ENCODE measurements around the gene VPS8.

VPS8 gene

DNA sequence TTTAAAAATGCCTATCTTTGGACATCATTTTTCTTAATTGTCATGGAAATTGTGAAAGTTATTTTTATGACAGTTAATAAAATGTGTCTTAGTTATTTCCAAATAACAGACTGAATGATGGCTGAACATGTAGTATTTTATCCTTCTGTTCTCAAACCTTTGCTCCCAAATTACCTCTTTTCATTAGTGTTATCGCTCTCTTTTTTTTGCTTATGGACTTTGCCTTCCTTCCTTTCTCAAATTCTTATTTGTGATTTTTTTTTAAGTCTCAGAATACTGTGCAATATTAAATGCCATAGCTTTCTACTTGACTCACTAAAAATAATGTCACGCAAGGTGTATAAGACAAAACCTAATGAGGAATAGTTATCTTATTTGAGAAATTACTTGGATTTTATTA is 107.7 kb downstream of the VPS8 start:
- no peak for TF ChIP-seq CTCF (IDR thresholded peaks at IDR 0.05; ENCODE audit: low read depth, low read length)
- DNase-seq (ENCODE audit: extremely low read depth, low read depth), result no peak

DNA sequence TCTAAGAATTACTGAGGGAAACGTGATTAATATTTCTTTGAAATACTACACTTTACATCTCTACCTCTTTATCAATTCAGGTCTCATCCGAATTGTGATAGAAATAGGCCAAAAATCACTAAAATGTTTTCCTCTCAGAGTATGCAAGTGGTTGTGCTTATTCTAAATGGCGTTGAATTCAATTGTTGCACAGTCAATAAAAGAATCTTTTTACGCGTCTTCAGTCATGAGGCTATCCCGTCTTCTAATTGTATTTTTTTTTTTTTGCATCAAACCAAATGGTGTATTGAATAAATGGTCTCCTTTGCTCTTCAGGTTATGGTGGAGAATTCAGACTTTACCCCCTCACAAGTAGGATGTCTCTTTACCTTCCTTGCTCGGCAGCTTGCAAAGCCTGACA is 112.6 kb downstream of the VPS8 start:
- TF ChIP-seq CTCF (IDR thresholded peaks at IDR 0.05; ENCODE audit: low read depth, low read length), result no peak
- DNase-seq (ENCODE audit: extremely low read depth, low read depth), result no peak

DNA sequence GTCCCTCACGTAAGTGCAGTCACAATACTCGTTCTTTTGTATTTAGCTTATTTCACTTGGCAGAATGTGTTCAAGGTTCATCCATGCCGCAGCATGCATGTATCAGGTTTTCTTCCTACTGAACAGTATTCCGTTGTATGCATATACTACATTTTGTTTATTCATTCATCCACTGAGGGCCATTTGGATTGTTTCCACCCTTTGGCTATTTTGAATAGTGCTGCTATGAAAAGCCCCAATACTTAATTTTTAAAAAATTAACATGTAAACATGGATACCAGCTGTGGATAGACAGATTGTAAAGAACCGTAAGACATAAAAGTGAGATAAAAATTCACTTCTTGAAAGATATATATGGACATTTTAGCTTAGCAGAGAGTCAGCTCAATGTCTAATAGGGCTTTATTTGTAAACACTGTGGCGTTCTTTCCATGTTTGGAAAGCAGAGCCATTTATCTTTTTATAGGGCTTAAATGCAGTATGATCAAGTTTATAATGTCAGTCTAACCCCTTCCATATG is 115.9 kb downstream of the VPS8 start:
- TF ChIP-seq CTCF (IDR thresholded peaks at IDR 0.05; ENCODE audit: low read depth, low read length), result no peak
- DNase-seq (ENCODE audit: extremely low read depth, low read depth), result no peak

DNA sequence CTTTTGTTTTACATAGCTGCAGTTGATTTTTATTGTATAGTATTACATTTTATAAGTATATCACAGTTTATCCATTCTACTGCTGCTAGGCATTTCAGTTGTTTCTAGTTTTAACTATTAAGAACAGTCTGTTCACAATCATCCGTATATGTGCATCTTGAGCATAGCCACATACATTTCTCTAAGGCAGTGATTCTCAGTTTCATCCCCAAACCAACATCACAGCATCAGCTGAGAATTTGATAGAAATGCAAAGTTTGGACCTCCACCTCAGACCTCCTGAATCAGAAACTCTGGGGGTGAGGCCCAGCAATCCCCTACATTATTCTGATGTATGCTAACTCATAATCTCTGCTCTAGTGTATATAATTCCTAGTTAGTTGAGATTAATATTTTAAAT is 120.8 kb downstream of the VPS8 start:
- DNase-seq (ENCODE audit: extremely low read depth, low read depth), result no peak
- TF ChIP-seq CTCF (IDR thresholded peaks at IDR 0.05; ENCODE audit: low read depth, low read length), result no peak

- no peak for TF ChIP-seq CTCF (IDR thresholded peaks at IDR 0.05; ENCODE audit: low read depth, low read length)
- DNase-seq (ENCODE audit: extremely low read depth, low read depth), result no peak
Observed at GRCh38 chr3:184937611-184938010, 125.6 kb downstream of the VPS8 start.

DNA sequence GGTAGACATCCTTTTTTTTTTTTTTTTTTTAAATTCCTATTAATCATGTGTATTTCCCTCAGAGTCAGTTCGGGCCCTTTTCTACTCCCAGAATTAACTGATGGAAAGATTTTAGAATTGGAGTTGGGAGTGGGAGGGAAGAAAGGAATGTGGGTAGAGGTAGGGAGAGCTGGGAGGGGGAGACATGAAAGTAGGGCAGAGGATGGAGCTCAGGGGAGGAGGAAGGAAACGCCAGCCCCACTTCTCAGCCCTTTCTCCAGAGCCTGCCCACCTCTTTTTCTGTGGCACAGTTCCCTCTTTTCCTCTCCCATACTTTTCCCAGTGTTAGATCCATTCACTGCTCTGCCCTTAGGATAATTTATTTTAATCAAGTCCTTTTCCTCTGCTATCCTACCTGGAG is 129.4 kb downstream of the VPS8 start:
- TF ChIP-seq CTCF (IDR thresholded peaks at IDR 0.05; ENCODE audit: low read depth, low read length), result no peak

DNA sequence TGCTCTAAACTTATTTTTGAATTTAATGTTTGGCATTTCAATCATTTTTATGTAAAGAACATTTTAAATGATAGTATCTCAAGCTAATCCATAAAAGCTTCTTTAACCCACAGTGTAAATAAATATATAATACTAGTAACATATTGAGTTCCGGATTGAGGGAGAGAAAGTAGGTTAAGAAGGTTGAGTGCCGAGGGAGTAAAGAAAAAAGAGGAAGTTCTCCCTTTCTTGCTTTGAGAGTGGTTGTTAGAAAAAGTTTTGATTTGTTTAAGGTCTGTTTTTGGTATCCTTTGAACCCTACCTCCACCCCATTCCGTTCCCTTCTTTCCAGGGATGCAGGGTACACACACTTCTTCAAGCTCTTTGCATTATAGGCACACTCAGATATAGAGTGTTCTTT is 130.8 kb downstream of the VPS8 start:
- no peak for DNase-seq (ENCODE audit: extremely low read depth, low read depth)
- TF ChIP-seq CTCF (IDR thresholded peaks at IDR 0.05; ENCODE audit: low read depth, low read length), result no peak

More for the DNA sequence above, 129.4 kb downstream of the VPS8 start:
- DNase-seq (ENCODE audit: extremely low read depth, low read depth), result no peak
